Activated B cell treated with CpG ODN at 0.5 μM for 24 hours (primary cell): ENCODE measurements around the gene PDS5B. TPM values are rescaled to one million over a fixed set of nuclear protein-coding genes. Genes with fewer than 3 reads are reported as not detected.

Experiments
- ATAC-seq: fragments of 200-7000 bp; cut with Tn5 transposase; one replicate; pipeline ENCODE4 v1.10.0; 2021; ENCODE audit warnings: low read depth, mild to moderate bottlenecking, moderate library complexity
- CTCF ChIA-PET: fragments of 350-600 bp; sonication (Branson Sonifier 250); formaldehyde crosslinking; loops from one replicate; lab custom pipeline; 2021; ENCODE audit warnings: antibody characterized with exemption; lab: Charles Lee
- POLR2A ChIA-PET: fragments of 350-600 bp; sonication (Branson Sonifier 250); formaldehyde crosslinking; loops from one replicate; lab custom pipeline; 2021; ENCODE audit warnings: antibody characterized with exemption; lab: Charles Lee
- DNase-seq: peaks from one replicate; pipeline ENCODE4 v3.0.0; 2022
- H3K27ac Mint-ChIP-seq: one replicate; pipeline ENCODE4 v1.8.0; 2020; ENCODE audit warnings: mixed read lengths
- H3K27me3 Mint-ChIP-seq: one replicate; pipeline ENCODE4 v1.8.0; 2021; ENCODE audit warnings: mixed read lengths
- H3K36me3 Mint-ChIP-seq: one replicate; pipeline ENCODE4 v1.8.0; 2021; ENCODE audit warnings: low read depth, mixed read lengths
- H3K4me1 Mint-ChIP-seq: one replicate; pipeline ENCODE4 v1.8.0; 2021; ENCODE audit warnings: mixed read lengths
- H3K4me3 Mint-ChIP-seq: one replicate; pipeline ENCODE4 v1.8.0; 2020; ENCODE audit warnings: mild to moderate bottlenecking, mixed read lengths
- H3K9me3 Mint-ChIP-seq: one replicate; pipeline ENCODE4 v1.8.0; 2020; ENCODE audit warnings: mixed read lengths
- intact Hi-C: fragments of 100-400 bp; cut with micrococcal nuclease; formaldehyde crosslinking; loops from one replicate; pipeline ENCODE4 v1.15.1; 2024
- total RNA-seq: library from RNA; stranded (reverse); gene quantifications from 2 replicates; pipeline ENCODE4 v1.2.3, GENCODE V29; 2022
- TF ChIP-seq, protein P1 (sequence below): fragments of 200-600 bp; IDR thresholded peaks from one replicate; pipeline ENCODE4 v1.8.0; 2022; ENCODE audit warnings: antibody characterized with exemption, mild to moderate bottlenecking

The PDS5B gene
- total RNA-seq, 1 donor from 2014 or later, result 47.2 TPM

DNA sequence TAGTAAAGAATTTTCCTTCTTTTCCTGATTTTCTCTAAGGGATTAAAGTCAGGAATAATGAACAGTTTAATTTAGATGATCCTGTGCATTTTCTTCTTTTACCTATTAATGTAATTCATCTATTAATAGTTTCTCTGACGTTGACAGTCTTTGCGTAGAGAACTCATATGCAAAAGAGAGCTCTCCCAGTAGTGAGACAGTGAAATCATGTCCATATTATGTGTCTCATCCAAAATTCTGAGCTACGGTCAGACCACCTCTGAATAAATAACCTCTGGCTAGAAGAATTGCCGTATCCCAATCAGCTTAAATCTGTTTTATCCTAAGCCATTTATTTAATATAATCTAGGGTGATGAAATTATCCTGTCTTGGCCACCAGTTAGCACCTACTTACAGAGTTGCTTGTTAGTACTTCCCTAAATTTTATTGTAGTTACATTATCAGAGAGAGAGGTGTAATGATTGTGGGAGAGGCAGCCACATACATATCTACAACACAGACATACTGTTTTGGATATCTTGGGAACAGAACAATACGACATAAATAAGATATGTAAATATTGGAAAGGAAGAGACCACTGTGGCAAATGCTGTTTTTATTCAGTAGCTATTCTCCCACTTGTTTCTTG is 30.7 kb downstream of the PDS5B start:
- ATAC-seq, result no peak
- POLR2A ChIA-PET, result no interaction called here
- no peak for DNase-seq
- TF ChIP-seq, protein P1, sequence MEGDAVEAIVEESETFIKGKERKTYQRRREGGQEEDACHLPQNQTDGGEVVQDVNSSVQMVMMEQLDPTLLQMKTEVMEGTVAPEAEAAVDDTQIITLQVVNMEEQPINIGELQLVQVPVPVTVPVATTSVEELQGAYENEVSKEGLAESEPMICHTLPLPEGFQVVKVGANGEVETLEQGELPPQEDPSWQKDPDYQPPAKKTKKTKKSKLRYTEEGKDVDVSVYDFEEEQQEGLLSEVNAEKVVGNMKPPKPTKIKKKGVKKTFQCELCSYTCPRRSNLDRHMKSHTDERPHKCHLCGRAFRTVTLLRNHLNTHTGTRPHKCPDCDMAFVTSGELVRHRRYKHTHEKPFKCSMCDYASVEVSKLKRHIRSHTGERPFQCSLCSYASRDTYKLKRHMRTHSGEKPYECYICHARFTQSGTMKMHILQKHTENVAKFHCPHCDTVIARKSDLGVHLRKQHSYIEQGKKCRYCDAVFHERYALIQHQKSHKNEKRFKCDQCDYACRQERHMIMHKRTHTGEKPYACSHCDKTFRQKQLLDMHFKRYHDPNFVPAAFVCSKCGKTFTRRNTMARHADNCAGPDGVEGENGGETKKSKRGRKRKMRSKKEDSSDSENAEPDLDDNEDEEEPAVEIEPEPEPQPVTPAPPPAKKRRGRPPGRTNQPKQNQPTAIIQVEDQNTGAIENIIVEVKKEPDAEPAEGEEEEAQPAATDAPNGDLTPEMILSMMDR, result no peak
- Mint-ChIP-seq H3K9me3 (peaks cover 10% of the 10 kb centered on the region), H3K4me1 (peaks cover 45% of the 10 kb centered on the region), H3K27ac (no peak overlapping the region), H3K36me3 (peaks cover 14% of the 10 kb centered on the region), H3K4me3 (no peak overlapping the region), H3K27me3 (no peaks in the 10 kb centered on the region)
- intact Hi-C loops, result no loop called here
- CTCF ChIA-PET, result interaction anchor here (0.5 kb wide), 1 partner anchor 36 kb away, joined by 3 read pairs; no protein-coding TSS in a partner anchor

DNA sequence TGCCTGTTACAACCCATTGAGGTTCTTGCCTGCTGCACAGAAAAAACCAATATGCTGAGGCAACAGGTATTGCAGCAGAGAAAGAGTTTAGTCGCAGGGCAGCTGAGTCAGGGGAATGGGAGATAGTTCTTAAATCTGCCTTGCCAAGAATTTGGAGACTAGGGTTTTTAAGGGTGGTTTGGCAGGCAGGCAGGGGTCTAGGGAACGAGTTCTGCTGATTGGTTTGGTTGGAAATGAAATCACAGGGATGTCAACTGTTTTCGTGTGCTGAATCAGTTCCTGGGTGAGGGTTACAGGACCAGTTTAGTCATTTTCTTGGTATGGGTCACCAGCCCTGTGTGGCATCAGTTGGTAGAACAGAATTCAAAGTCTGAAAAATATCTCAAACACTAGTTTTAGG is 36.6 kb downstream of the PDS5B start:
- no peaks in the 10 kb centered on the region for H3K27me3 Mint-ChIP-seq
- peaks cover 15% of the 10 kb centered on the region for H3K9me3 Mint-ChIP-seq
- ChIA-PET POLR2A (no interaction called here), CTCF (interaction anchor here (0.9 kb wide), 1 partner anchor 28 kb away, joined by 3 read pairs; no protein-coding TSS in a partner anchor)
- H3K4me3 Mint-ChIP-seq, result no peak overlapping the region
- intact Hi-C loops, result no loop called here
- DNase-seq (no peak), ATAC-seq (no peak)
- H3K36me3 Mint-ChIP-seq, result peaks cover 16% of the 10 kb centered on the region
- TF ChIP-seq, protein P1, result no peak
- H3K4me1 Mint-ChIP-seq, result peaks cover 42% of the 10 kb centered on the region
- no peak overlapping the region for H3K27ac Mint-ChIP-seq

DNA sequence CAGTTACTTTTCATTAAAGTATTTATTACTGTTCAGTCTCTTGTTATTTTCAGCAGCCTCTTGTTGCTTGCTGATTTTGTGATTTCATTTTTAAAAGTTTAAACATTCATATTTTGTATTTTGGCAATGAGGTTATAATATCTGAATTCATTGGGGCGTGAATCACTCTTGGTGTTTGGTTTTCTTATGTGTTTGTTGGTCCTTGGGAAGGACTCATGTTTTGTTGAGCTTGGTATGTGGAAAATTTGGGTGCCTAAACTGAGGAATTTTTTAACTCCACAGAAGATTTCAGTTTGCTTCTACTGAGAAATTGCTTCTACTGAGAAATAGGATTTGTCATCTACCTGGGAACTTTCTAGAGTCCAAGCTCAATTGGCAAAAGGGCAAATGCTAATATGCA is 38.2 kb downstream of the PDS5B start:
- H3K27ac Mint-ChIP-seq, result no peak overlapping the region
- H3K36me3 Mint-ChIP-seq, result peaks cover 17% of the 10 kb centered on the region
- peaks cover 32% of the 10 kb centered on the region for H3K4me1 Mint-ChIP-seq
- intact Hi-C loops, result loop anchor here (2.0 kb wide), 1 partner anchor 14 kb away; no protein-coding TSS in a partner anchor
- ChIA-PET POLR2A (interaction anchor here (0.7 to 0.8 kb wide), 2 partner anchors 36 to 39 kb away, joined by 3 to 4 read pairs; no protein-coding TSS in a partner anchor), CTCF (interaction anchor here (2.1 kb wide), 1 partner anchor 15 kb away, joined by 6 read pairs; no protein-coding TSS in a partner anchor)
- peaks cover 15% of the 10 kb centered on the region for H3K9me3 Mint-ChIP-seq
- TF ChIP-seq, protein P1, result no peak
- no peak overlapping the region for H3K4me3 Mint-ChIP-seq
- no peaks in the 10 kb centered on the region for H3K27me3 Mint-ChIP-seq
- ATAC-seq, result no peak
- no peak for DNase-seq

DNA sequence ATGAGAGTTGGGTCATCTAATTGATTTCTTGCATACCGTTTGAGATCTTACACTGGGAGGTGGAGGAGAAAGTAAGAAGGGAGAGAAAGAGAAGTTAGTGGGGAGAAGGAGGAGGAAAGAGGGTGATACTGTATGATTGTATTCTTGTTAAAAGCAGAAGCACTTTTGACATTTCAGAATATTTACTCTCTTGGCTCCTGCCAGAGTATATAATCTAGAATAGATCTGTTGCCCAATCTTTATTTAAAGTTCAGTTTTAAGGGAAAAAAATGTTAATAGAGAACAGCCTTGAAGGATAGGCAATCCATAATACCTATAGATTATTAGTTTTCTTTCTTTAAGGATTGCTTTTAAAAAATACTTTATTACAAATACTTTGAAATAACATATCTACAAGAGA is 41.5 kb downstream of the PDS5B start:
- Mint-ChIP-seq H3K4me1 (peaks cover 43% of the 10 kb centered on the region), H3K36me3 (peaks cover 20% of the 10 kb centered on the region), H3K27ac (no peak overlapping the region), H3K4me3 (no peak overlapping the region), H3K27me3 (no peaks in the 10 kb centered on the region), H3K9me3 (peaks cover 5% of the 10 kb centered on the region)
- ChIA-PET CTCF (interaction anchor here (1.3 kb wide), 1 partner anchor 13 kb away, joined by 5 read pairs; no protein-coding TSS in a partner anchor), POLR2A (no interaction called here)
- intact Hi-C loops, result no loop called here
- TF ChIP-seq, protein P1, result no peak
- no peak for ATAC-seq
- DNase-seq, result no peak

DNA sequence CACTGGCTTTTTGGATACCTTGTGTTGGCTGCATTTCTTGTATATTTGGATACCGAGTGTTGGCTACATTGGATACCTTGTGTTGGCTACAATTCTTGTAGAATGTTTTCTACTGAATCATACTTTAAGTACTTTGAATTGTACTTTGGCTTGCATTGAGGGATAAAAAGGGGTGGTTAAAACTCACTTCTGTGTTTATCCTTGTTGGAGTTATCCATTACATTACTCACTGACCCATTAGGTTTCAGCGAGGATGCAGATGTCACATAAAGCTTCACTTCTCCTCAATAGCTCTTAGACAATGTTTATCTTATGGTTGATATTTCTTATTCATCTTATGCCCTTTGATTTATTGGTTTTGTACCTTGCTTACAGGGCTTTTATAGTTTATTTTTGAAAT is 43.1 kb downstream of the PDS5B start:
- no peaks in the 10 kb centered on the region for H3K9me3 Mint-ChIP-seq
- intact Hi-C loops, result no loop called here
- no peaks in the 10 kb centered on the region for H3K27me3 Mint-ChIP-seq
- H3K4me1 Mint-ChIP-seq, result peaks cover 49% of the 10 kb centered on the region
- ATAC-seq, result no peak
- H3K4me3 Mint-ChIP-seq, result no peak overlapping the region
- TF ChIP-seq, protein P1, result no peak
- H3K27ac Mint-ChIP-seq, result no peak overlapping the region
- DNase-seq, result no peak
- H3K36me3 Mint-ChIP-seq, result peaks cover 16% of the 10 kb centered on the region
- ChIA-PET CTCF (no interaction called here), POLR2A (no interaction called here)
